HG02840 (cell line): ENCODE data around the gene HIP1R.
"Not testable (repeated sequence)": the region's sequence is repeated elsewhere in the genome, so short reads cannot be mapped to it uniquely, and the experiment has no call there.

Source experiments
- ATAC-seq: cut with Tn5 transposase; IDR thresholded peaks from one replicate; pipeline ENCODE4 v1.9.1; 2021; ENCODE audit warnings: mild to moderate bottlenecking, moderate library complexity, moderate number of reproducible peaks; ENCODE audit not compliant: unreplicated experiment, low FRiP score

HIP1R gene

GRCh38 chr12:122871851-122872780 is 36.9 kb downstream of the HIP1R start:
- no peak for ATAC-seq

GRCh38 chr12:122872815-122873361 is 37.6 kb downstream of the HIP1R start:
- ATAC-seq, result no peak

GRCh38 chr12:122873540-122873939 is 38.3 kb downstream of the HIP1R start:
- no peak for ATAC-seq

GRCh38 chr12:122874081-122874480 is 38.8 kb downstream of the HIP1R start:
- no peak for ATAC-seq

- ATAC-seq, result no peak
Observed at GRCh38 chr12:122875590-122876220, 40.4 kb downstream of the HIP1R start.

- not testable (repeated sequence) for ATAC-seq
Observed at GRCh38 chr12:122876281-122876680, 41.0 kb downstream of the HIP1R start.

- no peak for ATAC-seq
Observed at GRCh38 chr12:122876731-122877130, 41.5 kb downstream of the HIP1R start.

GRCh38 chr12:122878780-122879612 is 43.7 kb downstream of the HIP1R start:
- no peak for ATAC-seq

GRCh38 chr12:122880155-122880667 is 45.0 kb downstream of the HIP1R start:
- no peak for ATAC-seq

- no peak for ATAC-seq
Observed at GRCh38 chr12:122880668-122881067, 45.4 kb downstream of the HIP1R start.

- no peak for ATAC-seq
Observed at GRCh38 chr12:122882908-122883558, 47.8 kb downstream of the HIP1R start.

- ATAC-seq, result no peak
Observed at GRCh38 chr12:122884091-122884826, 49.0 kb downstream of the HIP1R start.

GRCh38 chr12:122884860-122885259 is 49.6 kb downstream of the HIP1R start:
- no peak for ATAC-seq

- no peak for ATAC-seq
Observed at GRCh38 chr12:122886161-122886560, 50.9 kb downstream of the HIP1R start.

GRCh38 chr12:122886851-122887818 is 51.9 kb downstream of the HIP1R start:
- ATAC-seq, result peak; percentile 81

GRCh38 chr12:122887819-122888212 is 52.6 kb downstream of the HIP1R start:
- ATAC-seq, result no peak

- ATAC-seq, result no peak
Observed at GRCh38 chr12:122888232-122888752, 53.0 kb downstream of the HIP1R start.
